BE2C (cell line): ENCODE measurements around the gene AMBRA1.

Experiments
- DNase-seq: peaks from one replicate; pipeline ENCODE4 v3.0.0-alpha.2; 2020
- H3K27me3 ChIP-seq: fragments of 250-450 bp; sonication (Bioruptor Pico); 2 replicates; pipeline ENCODE4 v1.5.1; 2020; ENCODE audit warnings: mild to moderate bottlenecking
- H3K36me3 ChIP-seq: fragments of 250-450 bp; sonication (Bioruptor Pico); 2 replicates; pipeline ENCODE4 v1.5.1; 2020; ENCODE audit warnings: mild to moderate bottlenecking
- H3K4me1 ChIP-seq: fragments of 250-450 bp; sonication (Bioruptor Pico); 2 replicates; pipeline ENCODE4 v1.5.1; 2020
- H3K4me3 ChIP-seq: 2 replicates; pipeline ENCODE4 v1.5.1; 2011; ENCODE audit warnings: low read depth, low read length
- H3K9me3 ChIP-seq: fragments of 250-450 bp; sonication (Bioruptor Pico); 2 replicates; pipeline ENCODE4 v1.5.1; 2020
- TF ChIP-seq, protein P1 (sequence below): IDR thresholded peaks from 2 replicates; pipeline ENCODE4 v1.5.1; 2012; ENCODE audit warnings: mild to moderate bottlenecking, low read depth, low read length

The AMBRA1 gene

DNA sequence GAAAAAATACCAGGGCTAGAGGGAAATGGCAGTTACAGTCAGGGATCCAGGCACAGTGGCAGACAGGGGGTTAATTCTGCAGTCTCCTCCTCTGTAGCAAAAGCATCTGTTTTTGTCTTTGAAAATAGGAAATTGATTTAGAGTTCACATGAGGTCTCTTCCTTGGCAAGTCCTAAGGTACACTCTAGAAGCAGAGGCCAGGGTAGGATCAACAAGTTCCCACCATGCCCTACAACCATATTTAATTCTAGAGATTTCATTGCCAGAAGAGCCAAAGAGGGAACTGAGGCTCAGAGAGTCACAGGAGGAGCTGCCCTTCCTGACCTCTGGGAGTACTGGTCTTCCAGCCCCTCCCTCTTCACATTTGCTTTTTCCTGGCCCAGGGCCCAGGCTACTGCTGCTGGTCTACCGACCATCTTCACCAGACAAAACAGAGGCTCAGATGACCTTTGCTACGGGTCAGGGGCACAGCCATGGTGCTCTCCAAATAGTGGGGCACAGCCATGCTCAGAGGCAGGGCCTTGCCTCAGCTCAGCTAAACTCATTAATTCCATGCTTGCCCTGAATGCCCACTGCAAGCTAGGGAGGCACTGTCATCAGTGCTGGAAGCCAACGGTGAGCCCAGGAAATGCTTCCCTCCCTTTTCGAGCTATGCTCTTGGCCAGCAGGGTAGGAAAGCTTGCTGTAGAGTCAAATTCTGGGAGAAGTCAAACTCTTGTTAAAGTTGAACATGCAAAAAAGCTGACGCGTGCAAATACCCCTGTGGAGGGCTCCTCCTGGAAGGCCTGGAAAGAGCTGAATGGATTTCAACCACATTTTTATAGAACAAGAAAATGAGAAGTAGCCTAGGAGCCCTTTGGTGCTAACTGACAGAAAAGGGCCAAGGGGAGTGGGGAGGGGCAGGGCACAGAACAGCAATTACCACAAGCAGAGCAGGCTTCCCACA is 190.6 kb downstream of the AMBRA1 start:
- H3K4me1 ChIP-seq = no peaks in the 10 kb centered on the region
- no peak for DNase-seq
- H3K9me3 ChIP-seq = no peaks in the 10 kb centered on the region
- no peaks in the 10 kb centered on the region; the same call in 1 of the 2 replicates for H3K36me3 ChIP-seq
- H3K27me3 ChIP-seq = no peaks in the 10 kb centered on the region
- TF ChIP-seq, protein P1, sequence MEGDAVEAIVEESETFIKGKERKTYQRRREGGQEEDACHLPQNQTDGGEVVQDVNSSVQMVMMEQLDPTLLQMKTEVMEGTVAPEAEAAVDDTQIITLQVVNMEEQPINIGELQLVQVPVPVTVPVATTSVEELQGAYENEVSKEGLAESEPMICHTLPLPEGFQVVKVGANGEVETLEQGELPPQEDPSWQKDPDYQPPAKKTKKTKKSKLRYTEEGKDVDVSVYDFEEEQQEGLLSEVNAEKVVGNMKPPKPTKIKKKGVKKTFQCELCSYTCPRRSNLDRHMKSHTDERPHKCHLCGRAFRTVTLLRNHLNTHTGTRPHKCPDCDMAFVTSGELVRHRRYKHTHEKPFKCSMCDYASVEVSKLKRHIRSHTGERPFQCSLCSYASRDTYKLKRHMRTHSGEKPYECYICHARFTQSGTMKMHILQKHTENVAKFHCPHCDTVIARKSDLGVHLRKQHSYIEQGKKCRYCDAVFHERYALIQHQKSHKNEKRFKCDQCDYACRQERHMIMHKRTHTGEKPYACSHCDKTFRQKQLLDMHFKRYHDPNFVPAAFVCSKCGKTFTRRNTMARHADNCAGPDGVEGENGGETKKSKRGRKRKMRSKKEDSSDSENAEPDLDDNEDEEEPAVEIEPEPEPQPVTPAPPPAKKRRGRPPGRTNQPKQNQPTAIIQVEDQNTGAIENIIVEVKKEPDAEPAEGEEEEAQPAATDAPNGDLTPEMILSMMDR = no peak
- H3K4me3 ChIP-seq = no peak overlapping the region

GRCh38 chr11:46397526-46397925 is 196.3 kb downstream of the AMBRA1 start:
- H3K36me3 ChIP-seq = no peaks in the 10 kb centered on the region

DNA sequence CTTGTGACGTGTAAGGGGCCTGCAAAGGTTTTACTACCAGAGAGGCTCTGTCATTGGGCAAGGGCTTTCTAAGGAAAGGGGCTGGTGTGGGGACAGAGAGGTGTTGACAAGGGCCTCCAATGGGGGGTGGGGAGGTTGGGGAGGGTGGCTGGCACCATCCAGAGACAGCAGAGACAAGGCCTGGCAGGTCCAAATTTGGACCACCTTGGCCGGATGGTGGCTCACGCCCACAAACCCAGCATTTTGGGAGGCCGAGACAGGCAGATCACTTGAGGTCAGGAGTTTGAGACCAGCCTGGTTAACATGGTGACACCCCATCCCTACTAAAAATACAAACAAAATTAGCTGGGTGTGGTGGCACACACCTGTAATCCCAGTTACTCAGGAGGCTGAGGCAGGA is 200.1 kb downstream of the AMBRA1 start:
- no peak overlapping the region for H3K4me3 ChIP-seq
- no peaks in the 10 kb centered on the region for H3K36me3 ChIP-seq
- DNase-seq = no peak
- H3K9me3 ChIP-seq = no peaks in the 10 kb centered on the region
- H3K4me1 ChIP-seq = no peaks in the 10 kb centered on the region
- peaks cover 30% of the 10 kb centered on the region for H3K27me3 ChIP-seq
- TF ChIP-seq, protein P1 = no peak

More at GRCh38 chr11:46397526-46397925, 196.3 kb downstream of the AMBRA1 start:
- Histone ChIP-seq H3K27me3 (peaks cover 4% of the 10 kb centered on the region), H3K4me3 (no peak overlapping the region), H3K9me3 (no peaks in the 10 kb centered on the region), H3K4me1 (no peaks in the 10 kb centered on the region)
- DNase-seq = no peak
- TF ChIP-seq, protein P1 = no peak

GRCh38 chr11:46393231-46393616 is 200.6 kb downstream of the AMBRA1 start:
- no peak overlapping the region for H3K4me3 ChIP-seq
- peaks cover 30% of the 10 kb centered on the region for H3K27me3 ChIP-seq
- DNase-seq = no peak
- H3K4me1 ChIP-seq = no peaks in the 10 kb centered on the region
- H3K9me3 ChIP-seq = no peaks in the 10 kb centered on the region
- TF ChIP-seq, protein P1 = no peak
- H3K36me3 ChIP-seq = no peaks in the 10 kb centered on the region

- TF ChIP-seq, protein P1 = no peak
- Histone ChIP-seq H3K27me3 (peaks cover 30% of the 10 kb centered on the region), H3K4me3 (peak overlapping the region; percentile 28; the same call in 1 of the 2 replicates), H3K9me3 (no peaks in the 10 kb centered on the region), H3K36me3 (no peaks in the 10 kb centered on the region), H3K4me1 (no peaks in the 10 kb centered on the region)
- no peak for DNase-seq
Measured at GRCh38 chr11:46392421-46393230, 201.2 kb downstream of the AMBRA1 start.
